Gastrocnemius medialis (tissue), 4 donors: ENCODE results near the gene MTMR12. TPM values are rescaled to one million over a fixed set of nuclear protein-coding genes. Genes with fewer than 3 reads are reported as not detected.

ENCODE experiments used
- ATAC-seq, 2 donors: fragments of 150-250 bp; one replicate each; pipeline ENCODE4 v1.9.1; 2016
- DNase-seq, 2 donors: peaks; one replicate each; pipeline ENCODE4 v3.0.0-alpha.2; 2019
- H3K27ac ChIP-seq, 4 donors: fragments of 200-600 bp; sonication (generic); 1 replicate in 1 of 4; 2 replicates in 3 of 4; pipeline ENCODE4 v1.5.1; 2016 to 2018; ENCODE audit warnings: mild to moderate bottlenecking in 2 of 4, moderate library complexity in 1 of 4
- H3K27me3 ChIP-seq, 3 donors: fragments of 200-600 bp; sonication (generic) in 2 of 3; 1 replicate in 1 of 3; 2 replicates in 2 of 3; pipeline versions ENCODE4 v1.5.1 to v1.6.0; 2016 to 2019; ENCODE audit warnings: mild to moderate bottlenecking in 1 of 3, moderate library complexity in 1 of 3
- H3K36me3 ChIP-seq, 2 donors: fragments of 200-600 bp; sonication (generic) in 1 of 2; one replicate each; pipeline ENCODE4 v1.5.1; 2017 to 2018
- H3K4me1 ChIP-seq, 2 donors: fragments of 200-600 bp; sonication (generic) in 1 of 2; one replicate each; pipeline ENCODE4 v1.5.1; 2016 to 2017; ENCODE audit warnings: mild to moderate bottlenecking in 2 of 2
- H3K4me3 ChIP-seq, 4 donors: fragments of 200-600 bp; sonication (generic) in 3 of 4; 1 replicate in 1 of 4; 2 replicates in 3 of 4; pipeline ENCODE4 v1.5.1; 2016 to 2019; ENCODE audit warnings: mild to moderate bottlenecking in 2 of 4
- H3K9me3 ChIP-seq, 3 donors: fragments of 200-600 bp; sonication (generic) in 2 of 3; 1 replicate in 1 of 3; 2 replicates in 2 of 3; pipeline ENCODE4 v1.5.1; 2016 to 2019
- POLR2A ChIP-seq, 2 donors: fragments of 450-650 bp; IDR thresholded peaks; one replicate each; pipeline ENCODE4 v1.6.1; 2017; ENCODE audit warnings: antibody characterized with exemption in 2 of 2, mild to moderate bottlenecking in 2 of 2, moderate library complexity in 2 of 2
- in situ Hi-C, 4 donors: fragments of 200-750 bp; cut with MboI; loops; one replicate each; pipeline versions ENCODE4 v1.15.0 to v1.8.0; 2017; ENCODE audit warnings: low sequenced_read_pairs in 4 of 4
- intact Hi-C: fragments of 100-400 bp; cut with DNase I; formaldehyde crosslinking; loops from one replicate; pipeline ENCODE4 v1.15.1; 2023; ENCODE audit warnings: low total_unique reads
- total RNA-seq, 4 donors: library from RNA; depleted of rRNA; stranded (reverse); fragments of >200 nt; gene quantifications; one replicate each; pipeline versions ENCODE4 v1.1.0 to v1.2.3, GENCODE V29; 2016
- TF ChIP-seq, protein P1 (sequence below), 5 experiments: fragments of 450-650 bp in 3 of 5; fragments of 200-600 bp in 2 of 5; sonication (generic) in 2 of 5; IDR thresholded peaks in 4 of 5; conservative IDR thresholded peaks in 1 of 5; 1 replicate in 4 of 5; 2 replicates in 1 of 5; pipeline ENCODE4 v1.5.1; 2016 to 2019; ENCODE audit warnings: antibody characterized with exemption in 5 of 5, mild to moderate bottlenecking in 3 of 5, moderate library complexity in 3 of 5

The MTMR12 gene
- total RNA-seq, 4 donors from 2014 or later, result 6.4 to 11.5 (median 10.6) TPM

DNA sequence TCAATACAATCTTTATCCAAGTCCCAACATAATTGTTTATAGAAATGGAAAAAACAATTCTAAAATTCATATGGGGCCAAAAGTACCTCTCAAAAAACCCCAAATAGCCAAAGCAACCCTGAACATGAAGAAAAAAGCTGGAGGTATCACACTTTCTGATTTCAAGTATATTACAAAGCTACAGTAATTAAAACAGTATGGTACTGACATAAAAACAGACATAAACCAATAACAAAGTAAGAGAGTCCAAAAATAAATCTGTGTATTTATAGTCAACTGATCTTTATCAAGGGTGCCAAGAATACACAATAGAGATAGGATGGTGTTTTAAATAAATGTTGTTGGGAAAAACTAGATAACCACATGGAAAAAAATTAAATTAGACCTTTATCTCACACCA lies 125.1 kb downstream of the MTMR12 start:
- no peaks in the 10 kb centered on the region for H3K27me3 ChIP-seq
- peaks cover 0 to 3% (median 0%) of the 10 kb centered on the region in 3 donors for H3K9me3 ChIP-seq
- in situ Hi-C loops, result no loop called here
- H3K27ac ChIP-seq, result no peak overlapping the region
- H3K4me3 ChIP-seq, result no peak overlapping the region
- TF ChIP-seq, protein P1, sequence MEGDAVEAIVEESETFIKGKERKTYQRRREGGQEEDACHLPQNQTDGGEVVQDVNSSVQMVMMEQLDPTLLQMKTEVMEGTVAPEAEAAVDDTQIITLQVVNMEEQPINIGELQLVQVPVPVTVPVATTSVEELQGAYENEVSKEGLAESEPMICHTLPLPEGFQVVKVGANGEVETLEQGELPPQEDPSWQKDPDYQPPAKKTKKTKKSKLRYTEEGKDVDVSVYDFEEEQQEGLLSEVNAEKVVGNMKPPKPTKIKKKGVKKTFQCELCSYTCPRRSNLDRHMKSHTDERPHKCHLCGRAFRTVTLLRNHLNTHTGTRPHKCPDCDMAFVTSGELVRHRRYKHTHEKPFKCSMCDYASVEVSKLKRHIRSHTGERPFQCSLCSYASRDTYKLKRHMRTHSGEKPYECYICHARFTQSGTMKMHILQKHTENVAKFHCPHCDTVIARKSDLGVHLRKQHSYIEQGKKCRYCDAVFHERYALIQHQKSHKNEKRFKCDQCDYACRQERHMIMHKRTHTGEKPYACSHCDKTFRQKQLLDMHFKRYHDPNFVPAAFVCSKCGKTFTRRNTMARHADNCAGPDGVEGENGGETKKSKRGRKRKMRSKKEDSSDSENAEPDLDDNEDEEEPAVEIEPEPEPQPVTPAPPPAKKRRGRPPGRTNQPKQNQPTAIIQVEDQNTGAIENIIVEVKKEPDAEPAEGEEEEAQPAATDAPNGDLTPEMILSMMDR (IDR thresholded peaks at IDR 0.05 in 4 of 5, conservative IDR thresholded peaks at IDR 0.05 in 1 of 5), result no peak
- no peak for TF ChIP-seq POLR2A (IDR thresholded peaks at IDR 0.05)
- no peaks in the 10 kb centered on the region for H3K4me1 ChIP-seq
- intact Hi-C loops, result no loop called here
- DNase-seq (no peak), ATAC-seq (no peak)
- H3K36me3 ChIP-seq, result no peaks in the 10 kb centered on the region

DNA sequence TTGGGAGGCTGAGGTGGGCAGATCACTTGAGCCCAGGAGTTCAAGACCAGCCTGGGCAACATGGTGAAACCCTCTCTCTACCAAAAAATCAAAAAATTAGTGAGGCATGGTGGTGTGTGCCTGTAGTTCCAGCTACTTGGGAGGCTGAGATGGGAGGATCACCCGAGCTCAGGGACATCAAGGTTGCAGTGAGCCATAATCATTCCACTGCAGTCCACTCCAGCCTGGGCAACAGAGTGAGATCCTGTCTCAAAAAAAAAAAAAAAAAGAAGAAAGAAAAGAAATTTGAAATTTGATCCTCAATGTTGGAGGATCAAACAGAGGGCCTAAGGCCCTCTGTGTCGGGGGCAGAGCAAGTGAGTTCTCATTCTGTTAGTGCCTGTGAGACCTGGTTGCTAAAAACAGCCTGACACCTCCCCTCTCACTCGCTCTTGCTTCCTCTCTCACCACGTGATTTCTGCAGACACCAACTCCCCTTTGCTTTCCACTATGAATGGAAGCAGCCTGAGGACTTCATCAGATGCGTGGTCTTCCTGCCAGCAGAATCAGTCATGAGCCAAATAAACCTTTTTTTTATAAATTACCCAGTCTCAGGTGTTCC lies 130.2 kb downstream of the MTMR12 start:
- no peaks in the 10 kb centered on the region for H3K36me3 ChIP-seq
- in situ Hi-C loops (no loop called here), intact Hi-C loops (no loop called here)
- DNase-seq (no peak), ATAC-seq (no peak)
- TF ChIP-seq, protein P1 (IDR thresholded peaks at IDR 0.05 in 4 of 5, conservative IDR thresholded peaks at IDR 0.05 in 1 of 5), result no peak
- no peak for TF ChIP-seq POLR2A (IDR thresholded peaks at IDR 0.05)
- no peaks in the 10 kb centered on the region for H3K27me3 ChIP-seq
- H3K4me1 ChIP-seq, result no peaks in the 10 kb centered on the region
- no peak overlapping the region for H3K4me3 ChIP-seq
- no peak overlapping the region for H3K27ac ChIP-seq
- H3K9me3 ChIP-seq, result no peaks in the 10 kb centered on the region

Other genes starting within 250 kb of the MTMR12 start
- 10 to 100 TPM; 34.9 to 77.8 (median 46.1) TPM for gene GOLPH3, start 138.6 kb downstream of the MTMR12 start, total RNA-seq
- 100 to 1,000 TPM in 1 of 4 donors, 10 to 100 TPM in 3; 84.0 to 109 (median 89.4) TPM for gene ZFR, start 131.8 kb upstream of the MTMR12 start, total RNA-seq